ENCODE measurements around the gene IL7R.

DNA sequence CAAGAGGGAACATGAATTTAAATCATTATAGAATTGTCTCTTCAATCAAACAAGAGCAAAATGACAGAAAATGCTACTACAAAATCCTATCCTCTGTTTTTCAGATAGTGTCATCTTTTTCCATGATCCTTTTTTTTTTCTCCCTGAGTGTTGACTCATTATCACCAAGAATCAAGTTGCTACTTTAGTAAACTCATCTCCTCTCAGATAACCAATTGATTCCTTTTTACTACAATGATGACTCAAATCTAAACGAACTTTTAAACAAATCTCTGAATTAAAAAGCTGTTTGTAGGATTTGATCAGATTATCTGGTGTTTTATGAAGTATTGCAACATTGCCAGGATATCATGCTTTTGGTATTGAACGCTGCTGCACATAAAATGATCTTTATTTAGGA, 23.9 kb upstream of the IL7R start:
- TF ChIP-seq, protein P1, sequence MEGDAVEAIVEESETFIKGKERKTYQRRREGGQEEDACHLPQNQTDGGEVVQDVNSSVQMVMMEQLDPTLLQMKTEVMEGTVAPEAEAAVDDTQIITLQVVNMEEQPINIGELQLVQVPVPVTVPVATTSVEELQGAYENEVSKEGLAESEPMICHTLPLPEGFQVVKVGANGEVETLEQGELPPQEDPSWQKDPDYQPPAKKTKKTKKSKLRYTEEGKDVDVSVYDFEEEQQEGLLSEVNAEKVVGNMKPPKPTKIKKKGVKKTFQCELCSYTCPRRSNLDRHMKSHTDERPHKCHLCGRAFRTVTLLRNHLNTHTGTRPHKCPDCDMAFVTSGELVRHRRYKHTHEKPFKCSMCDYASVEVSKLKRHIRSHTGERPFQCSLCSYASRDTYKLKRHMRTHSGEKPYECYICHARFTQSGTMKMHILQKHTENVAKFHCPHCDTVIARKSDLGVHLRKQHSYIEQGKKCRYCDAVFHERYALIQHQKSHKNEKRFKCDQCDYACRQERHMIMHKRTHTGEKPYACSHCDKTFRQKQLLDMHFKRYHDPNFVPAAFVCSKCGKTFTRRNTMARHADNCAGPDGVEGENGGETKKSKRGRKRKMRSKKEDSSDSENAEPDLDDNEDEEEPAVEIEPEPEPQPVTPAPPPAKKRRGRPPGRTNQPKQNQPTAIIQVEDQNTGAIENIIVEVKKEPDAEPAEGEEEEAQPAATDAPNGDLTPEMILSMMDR (IDR thresholded peaks at IDR 0.05): no peak
- no peak for TF ChIP-seq POLR2A (IDR thresholded peaks at IDR 0.05)

All from ovary (tissue), 3 donors.